Medulla oblongata (tissue), 1 donor: ENCODE results near the gene COX6B1.
"Not testable (repeated sequence)": the region's sequence is repeated elsewhere in the genome, so short reads cannot be mapped to it uniquely, and the experiment has no call there.

Experiments used
- DNase-seq: peaks from one replicate; pipeline ENCODE4 v3.0.0-alpha.2; 2015; ENCODE audit errors: extremely low spot score

The COX6B1 gene

DNA sequence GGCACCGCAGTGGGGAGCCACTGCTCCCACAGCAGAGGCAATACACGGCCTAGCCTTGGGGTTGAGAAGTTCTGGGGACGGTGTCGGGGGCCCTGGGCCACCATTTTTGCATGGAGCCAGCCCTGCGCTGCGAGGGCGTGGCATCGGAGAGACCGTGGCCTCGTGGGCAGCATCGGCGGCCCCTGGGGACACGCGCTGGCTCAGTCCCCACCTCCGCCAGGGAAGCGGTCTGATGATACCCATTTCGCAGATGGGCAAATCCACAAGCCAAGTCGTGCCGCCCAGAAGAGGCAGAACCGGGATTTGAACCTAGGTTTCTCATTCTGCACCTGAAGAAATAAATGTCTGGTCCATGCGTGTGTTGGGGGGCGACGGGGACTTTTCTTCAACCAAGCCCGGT is 17.0 kb downstream of the COX6B1 start:
- no peak for DNase-seq

DNA sequence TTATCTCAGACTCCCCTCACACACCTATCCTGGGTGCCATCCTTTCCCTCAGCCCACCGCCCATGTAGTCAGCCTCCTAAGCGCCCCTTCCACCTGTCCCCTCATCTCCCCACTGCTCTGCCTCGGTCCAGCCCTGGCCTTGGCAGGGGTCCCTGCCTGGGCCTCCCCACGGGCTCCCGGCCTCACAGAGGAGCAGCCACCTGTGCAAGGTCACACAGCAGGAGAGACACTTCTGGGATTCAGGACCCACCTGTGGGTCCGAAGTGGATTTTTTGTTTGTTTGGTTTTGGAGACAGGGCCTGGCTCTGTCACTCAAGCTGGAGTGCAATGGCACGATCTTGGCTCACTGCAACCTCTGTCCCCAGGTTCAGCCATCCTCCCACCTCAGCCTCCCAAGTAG is 17.5 kb downstream of the COX6B1 start:
- DNase-seq, result no peak

DNA sequence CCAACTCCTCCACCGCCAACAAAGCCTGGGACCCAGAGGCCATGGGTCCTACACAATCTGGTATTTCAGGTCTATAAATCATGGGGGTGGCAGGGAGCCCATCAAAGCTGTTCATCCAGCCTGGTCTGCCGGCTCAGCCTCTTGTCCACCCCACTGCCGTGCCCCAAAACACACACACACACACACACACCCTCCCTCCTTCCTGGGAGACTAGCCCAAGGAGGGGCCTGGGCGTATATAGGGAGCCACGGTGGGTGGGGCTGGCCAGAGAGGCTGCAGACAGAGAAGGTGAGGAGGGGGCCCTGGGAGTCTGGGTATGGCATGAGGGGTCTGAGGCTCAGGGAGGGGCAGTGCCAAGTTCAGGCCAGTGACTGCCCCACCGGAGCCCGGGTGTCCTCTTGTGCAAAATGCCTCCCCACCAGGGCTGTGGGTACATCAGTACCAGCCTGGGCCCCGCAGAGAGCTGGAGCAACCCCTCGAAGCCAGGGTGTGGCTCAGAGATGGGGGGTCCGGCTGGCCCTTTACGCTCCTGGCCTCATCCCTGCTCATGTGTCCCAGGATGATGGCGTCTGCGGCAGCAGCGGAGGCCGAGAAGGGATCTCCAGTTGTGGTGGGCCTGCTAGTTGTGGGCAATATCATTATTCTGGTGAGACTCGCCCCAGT is 18.3 kb downstream of the COX6B1 start, which contains the start of gene UPK1A:
TSS of gene UPK1A (plus strand) at position 267 of the 663 bp plus-strand sequence. CDS start at position 563, 296 bp downstream.
- no peak for DNase-seq

DNA sequence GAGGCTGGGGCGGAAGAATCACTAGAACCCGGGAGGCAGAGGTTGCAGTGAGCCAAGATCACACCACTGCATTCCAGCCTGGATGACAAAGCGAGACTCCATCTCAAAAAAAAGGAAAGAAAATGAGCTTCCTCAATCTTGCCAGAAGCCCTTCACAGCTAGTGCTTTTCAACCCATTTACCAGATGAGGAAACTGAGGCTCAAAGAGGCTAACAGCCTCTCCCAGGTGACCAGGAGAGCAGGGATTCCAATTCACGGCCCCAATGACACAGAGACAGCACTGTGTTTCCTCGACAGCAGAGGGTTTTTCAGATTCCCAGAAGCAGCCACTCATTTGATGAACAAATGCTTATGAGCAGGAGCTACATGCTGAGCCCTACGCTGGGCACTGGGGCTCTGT is 21.4 kb downstream of the COX6B1 start:
- DNase-seq, result no peak

DNA sequence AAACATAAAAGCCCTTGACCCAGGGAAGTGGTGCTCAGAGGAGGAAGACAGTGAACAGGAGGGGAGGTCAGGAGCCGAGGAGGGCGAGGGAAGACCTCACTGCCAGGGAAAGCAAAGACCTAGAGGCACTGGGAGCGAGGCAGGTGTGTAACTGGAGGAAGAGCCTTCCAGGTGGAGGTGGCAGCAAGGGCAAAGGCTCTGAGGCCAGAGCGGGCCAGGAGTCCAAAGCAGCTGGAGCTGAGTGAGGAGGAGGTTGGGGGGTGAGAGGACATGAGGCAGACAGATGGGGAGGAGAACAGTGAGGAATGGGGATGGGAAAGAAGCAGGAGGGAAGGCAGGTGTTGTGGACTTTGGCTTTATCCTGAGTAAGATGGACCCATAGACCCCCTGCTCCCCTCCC is 21.9 kb downstream of the COX6B1 start:
- DNase-seq, result no peak

DNA sequence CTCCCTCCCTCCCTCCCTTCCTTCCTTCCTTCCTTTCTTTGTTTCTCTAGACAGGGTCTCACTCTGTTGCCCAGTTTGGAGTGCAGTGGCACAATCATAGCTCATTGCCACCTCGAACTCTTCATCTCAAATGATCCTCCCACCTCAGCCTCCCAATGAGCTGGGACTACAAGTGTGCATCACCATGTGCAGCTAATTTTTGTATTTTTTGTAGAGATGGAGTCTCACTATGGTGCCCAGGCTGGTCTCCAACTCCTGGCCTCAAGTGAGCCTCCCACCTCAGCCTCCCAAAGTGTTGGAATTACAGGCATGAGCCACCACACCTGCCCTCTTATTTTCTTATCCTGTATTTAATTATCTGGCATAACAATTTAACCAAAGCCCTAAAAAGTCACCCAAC is 22.6 kb downstream of the COX6B1 start:
- DNase-seq, result no peak

DNA sequence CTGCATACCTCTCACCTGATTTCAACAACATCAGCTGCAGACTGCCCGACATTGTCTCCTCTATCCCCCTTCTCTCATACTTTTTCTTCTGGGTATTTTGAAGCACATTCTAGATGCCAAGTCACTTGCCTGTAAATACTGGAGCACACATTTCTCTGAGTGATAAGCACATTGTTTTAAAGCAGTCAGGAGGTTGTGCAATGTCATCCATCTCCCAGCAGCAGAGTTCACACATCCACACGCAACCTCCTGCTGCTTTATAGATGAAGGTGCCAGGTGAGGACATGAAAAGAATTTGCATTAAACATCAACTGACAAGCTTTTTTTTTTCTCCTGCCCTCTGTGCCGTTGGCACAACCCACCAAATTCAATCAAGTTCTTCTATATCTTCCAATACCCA is 23.7 kb downstream of the COX6B1 start:
- no peak for DNase-seq

DNA sequence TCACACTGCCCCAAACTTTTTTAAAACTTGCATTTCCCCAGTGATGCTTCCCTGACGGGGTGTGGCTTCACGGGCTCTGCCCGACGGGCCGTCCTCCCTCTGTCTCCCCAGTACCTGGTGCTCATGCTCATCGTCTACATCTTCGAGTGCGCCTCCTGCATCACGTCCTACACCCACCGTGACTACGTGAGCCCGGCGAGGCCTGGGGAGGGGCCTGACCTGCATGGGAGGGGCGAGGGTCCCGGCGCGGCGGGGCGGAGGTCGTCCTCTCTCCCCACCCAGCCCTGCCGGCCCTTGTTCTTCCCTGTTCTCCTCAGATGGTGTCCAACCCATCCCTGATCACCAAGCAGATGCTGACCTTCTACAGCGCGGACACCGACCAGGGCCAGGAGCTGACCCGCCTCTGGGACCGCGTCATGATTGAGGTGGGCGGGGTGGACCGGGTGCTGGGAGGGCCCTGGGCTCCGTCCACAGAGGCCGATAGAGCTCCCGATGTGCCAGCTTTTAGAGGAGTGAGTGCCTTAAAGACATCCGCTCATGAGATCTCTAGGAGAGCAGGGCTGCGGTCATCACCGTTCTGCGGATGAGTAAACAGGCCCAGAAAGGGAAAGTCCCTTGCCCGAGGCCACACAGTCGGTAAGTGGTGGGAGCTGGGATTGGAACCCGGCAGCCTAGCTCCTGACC is 25.1 kb downstream of the COX6B1 start:
- no peak for DNase-seq

DNA sequence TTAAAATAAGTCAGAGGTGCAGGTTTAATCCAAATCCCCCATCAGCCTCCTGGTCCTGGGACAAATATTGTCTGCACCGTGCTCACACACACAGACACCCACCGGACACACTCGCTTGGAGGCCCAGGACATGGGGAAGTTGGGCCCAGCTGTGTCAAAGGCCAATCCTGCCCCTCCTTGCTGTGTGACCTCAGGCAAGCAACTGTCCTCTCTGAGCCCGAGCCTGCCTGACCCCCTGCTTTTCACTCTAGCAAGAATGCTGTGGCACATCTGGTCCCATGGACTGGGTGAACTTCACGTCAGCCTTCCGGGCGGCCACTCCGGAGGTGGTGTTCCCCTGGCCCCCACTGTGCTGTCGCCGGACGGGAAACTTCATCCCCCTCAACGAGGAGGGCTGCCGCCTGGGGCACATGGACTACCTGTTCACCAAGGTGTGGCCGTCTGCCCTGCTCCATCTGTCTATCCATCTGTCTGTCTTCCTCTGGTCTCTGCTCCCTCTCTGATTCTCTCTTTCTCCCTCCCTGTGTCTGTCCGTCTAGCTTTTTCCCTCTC is 27.5 kb downstream of the COX6B1 start:
- DNase-seq, result no peak

DNA sequence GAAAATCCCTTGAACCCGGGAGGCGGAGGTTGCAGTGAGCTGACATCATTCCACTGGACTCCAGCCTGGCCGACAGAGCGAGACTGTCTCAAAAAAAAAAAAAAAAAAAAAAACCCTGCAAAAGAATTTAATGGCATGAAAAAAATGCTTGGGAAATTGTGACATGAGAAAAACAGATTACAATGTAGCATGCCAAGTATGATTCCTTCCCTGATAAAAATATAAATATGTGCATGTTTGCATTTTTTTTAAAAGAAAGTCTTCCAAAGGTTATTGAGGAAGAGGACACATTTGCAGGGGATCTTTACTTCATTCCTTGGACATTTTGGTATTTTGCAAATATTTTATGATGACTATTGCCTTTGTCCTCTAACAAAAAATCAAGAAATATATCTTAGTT is 41.7 kb downstream of the COX6B1 start:
- no peak for DNase-seq

DNA sequence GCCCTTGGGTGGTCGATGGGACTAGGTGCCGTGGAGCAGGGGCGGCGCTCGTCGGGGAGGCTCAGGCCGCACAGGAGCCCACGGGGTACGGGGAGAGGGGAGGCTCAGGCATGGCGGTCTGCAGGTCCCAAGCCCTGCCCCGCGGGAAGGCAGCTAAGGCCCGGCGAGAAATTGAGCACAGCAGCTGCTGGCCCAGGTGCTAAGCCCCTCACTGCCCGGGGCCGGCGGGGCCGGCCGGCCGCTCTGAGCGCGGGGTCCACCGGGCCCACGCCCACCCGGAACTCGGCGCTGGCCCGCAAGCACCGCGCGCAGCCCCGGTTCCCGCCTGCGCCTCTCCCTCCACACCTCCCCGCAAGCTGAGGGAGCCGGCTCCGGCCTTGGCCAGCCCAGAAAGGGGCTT is 43.0 kb downstream of the COX6B1 start:
- not testable (repeated sequence) for DNase-seq

DNA sequence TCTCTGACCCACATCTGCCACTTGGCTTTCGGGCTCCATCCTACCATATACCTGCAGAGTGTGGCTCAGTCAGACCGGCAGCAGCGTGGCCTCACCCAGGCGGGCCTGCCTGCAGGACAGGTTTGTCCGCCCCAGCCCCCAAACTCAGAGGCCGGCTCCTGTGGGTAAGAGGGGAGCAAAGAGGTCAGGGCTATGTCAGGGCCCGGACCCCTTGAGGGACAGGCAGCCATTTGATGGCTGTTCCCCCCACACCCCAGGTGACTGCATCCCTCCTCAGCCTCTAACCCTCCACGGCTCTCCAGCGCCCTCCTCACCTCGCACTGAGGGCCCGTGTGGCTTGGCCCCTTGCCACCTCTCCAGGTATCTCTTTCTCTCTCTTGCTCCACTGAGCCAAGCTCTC is 43.9 kb downstream of the COX6B1 start:
- no peak for DNase-seq

DNA sequence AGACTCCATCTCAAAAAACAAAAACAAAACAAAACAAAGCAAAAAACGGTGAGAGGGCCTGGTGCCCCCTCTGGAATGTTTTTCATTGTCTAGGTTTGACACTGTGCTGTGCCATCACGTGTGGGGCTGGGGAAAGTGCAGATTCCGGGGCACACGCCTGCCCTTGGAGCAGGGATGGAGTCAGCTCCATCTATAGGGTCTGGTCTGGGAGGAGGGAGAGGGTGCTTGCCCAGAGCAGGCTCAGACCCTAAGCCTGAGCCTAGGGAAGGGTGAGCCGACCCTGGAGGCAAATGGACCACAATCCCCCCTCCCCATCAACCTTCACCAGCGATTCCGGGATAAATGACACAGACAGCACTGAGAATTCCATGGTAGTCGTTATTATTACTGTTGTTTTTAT is 45.3 kb downstream of the COX6B1 start:
- no peak for DNase-seq

DNA sequence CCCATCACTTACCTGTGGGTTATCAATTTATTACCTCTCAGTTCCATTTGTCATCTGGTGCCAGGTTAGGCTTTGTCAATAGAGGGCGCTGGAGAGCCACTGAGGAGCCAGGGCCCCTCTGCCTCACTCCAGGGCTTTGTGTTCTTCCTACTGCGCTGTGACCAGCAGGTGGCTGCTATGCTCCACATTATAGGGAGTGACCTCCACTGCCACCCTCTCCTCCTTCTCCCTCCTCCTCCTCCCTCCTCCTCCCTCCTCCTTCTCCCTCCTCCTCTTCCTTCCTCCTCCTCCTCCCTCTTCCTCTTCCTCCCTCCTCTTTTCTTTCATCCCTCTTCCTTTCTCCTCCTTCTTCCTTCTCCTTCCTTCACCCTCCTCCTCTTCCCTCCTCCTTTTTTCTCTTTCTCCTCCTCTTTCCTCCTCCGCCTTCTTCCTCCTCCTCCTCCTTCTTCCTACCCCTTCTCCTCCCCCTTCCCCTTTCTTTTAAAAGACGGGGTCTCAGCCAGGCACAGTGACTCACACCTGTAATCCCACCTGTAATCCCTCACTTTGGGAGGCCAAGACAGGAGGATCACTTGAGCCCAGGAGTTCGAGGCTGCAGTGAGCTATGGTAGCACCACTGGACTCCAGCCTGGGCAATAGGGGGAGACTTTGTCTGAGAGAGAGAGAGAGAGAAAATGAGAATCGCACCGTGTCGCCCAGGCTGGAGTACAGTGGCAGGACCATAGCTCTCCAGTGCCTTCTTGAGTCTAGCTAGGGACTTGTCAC is 45.9 kb downstream of the COX6B1 start:
- DNase-seq, result peak; percentile 94

DNA sequence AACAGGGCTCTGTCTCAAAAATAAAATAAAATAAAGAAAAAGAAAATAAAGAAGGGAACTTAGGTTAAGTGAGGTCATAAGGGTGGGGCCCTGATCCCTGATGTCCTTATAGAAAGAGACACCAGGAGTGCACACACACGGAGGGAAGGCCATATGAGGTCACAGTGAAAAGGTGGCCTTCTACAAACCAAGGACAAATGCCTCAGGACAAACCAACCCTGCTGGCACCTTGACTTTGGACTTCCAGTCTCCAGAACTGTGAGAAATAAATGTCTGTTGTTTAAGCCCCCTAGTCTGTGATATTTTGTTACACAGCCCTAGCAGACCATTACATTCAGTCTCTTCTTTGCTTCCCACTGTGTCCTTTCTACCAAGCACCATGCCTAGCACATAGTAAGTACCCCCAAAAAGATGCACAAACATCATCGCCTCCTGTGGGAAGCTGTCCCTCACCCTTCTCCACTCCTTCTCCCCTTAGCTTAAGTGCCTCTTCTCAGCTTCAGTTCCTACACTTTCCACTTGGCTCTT is 47.8 kb downstream of the COX6B1 start:
- no peak for DNase-seq

DNA sequence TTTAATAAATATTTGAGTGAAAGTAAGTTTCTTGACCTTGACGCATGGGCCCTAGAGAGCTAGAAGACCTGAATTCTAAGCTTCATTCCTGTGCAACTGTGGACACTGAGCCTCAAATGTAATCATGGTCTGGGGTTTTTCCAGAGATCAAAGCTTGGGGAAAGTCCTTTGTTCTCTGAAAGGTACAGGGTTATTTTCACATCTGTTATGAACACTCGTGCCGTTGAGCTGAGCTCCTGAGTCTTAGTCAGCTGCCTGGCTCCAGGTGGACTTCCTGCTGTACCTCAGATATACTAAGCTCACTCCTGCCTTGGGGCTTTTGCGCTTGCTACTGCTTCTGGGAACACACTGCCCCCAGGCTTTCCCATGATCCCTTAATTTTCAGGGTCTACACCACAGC is 48.7 kb downstream of the COX6B1 start:
- no peak for DNase-seq

DNA sequence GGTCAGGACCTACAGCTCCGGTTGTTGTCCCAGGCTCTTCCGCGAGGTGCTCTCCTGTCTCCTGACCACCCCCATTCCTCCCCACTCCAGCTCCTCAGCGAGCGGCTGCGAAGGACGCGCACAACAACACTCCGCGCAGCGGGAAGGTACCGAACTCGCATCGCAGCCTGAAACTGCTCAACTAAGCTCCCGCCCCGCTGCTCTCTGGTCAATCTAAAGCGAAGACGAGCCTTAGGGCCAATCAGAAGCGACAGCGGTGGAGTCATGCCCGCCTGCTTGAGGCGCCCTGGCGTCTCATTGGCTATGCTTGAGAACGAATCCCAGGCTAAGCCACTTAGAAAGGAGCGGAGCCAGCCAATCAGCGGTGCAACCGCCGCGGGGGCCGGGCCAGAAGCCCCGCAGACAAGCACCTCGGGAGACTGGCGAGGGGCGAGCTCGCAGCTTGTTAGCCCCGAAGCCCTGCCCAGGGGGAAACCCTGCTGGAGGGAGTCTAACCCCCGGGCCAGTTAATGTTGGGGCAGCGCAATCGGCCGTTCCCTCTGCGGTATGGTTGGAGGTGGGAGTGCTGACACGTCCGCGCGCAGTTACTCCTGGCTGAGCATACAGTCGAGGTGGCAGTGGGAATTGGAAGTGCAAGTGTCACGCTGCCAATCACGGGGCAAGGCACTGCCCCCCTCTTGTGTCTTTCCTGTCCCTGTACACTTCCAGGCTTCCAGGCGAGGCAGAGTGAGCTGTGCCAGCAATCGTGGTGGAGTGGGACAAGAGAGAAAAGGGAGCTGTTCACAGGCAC is 54.3 kb downstream of the COX6B1 start:
- peak; percentile 99 for DNase-seq

DNA sequence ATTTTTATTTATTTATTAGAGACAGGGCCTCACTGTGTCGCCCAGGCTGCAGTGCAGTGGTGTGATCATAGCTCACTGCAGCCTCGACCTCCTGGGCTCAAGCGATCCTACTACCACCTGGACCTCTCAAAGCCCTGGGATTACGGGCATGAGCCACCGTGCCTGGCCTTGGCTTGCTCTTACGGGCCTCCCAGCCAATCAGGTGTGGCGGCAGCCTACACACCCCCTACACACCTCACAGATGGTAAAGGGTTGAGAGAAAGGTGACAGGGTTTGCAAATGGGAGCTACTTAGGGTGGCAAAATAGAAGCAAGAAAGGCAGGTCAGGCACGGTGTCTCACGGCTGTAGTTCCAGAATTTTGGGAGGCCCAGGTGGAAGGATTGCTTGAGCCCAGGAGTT is 55.2 kb downstream of the COX6B1 start:
- DNase-seq, result no peak

DNA sequence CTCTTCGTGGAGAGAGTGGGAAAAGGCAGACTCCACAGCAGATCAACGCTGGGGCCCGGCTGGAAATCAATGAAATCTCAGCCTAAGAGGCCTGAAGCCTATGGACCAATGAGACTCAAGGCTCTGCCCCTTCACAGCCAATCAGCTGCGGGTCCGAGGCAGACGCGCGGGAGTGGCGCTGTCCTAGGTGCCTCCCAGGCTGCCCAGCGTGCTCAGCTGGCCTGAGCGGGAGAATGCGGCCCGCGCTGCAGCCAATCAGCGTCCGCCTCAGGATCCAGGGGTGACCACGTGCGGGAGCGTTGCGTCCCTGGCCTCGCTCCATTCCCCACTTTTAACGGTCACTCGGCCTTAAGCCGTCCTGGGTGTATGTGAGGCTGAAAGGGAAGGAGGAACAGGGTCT is 56.1 kb downstream of the COX6B1 start, which contains the start of gene ZBTB32:
TSS of gene ZBTB32 (plus strand) at position 341 of the 400 bp plus-strand sequence. CDS start 10,069 bp downstream, outside the sequence.
- no peak for DNase-seq
